GM12878 (cell line): Measurements from ENCODE around the gene SLC26A1. TPM values are rescaled to one million over a fixed set of nuclear protein-coding genes. Genes with fewer than 3 reads are reported as not detected.

ENCODE experiments used
- ATAC-seq: fragments of 200-7000 bp; cut with Tn5 transposase; 3 replicates; pipeline ENCODE4 v1.9.1; 2020; ENCODE audit warnings: mild to moderate bottlenecking, moderate library complexity
- BruUV-seq: library from RNA; stranded (reverse); fragments of 400-500 nt; replicated peaks from 2 replicates; lab custom pipeline; 2021; lab: Mats Ljungman, UMichigan
- CTCF ChIA-PET: fragments of 300-600 bp; sonication (Branson Sonifier 250); formaldehyde crosslinking; extraction: SDS; loops from one replicate; lab custom pipeline; 2021; ENCODE audit warnings: inconsistent platforms; lab: Yijun Ruan, JAX
- POLR2A ChIA-PET: fragments of 350-600 bp; formaldehyde crosslinking; extraction: SDS; loops from one replicate; lab custom pipeline; 2021; ENCODE audit warnings: inconsistent platforms; lab: Charles Lee
- RAD21 ChIA-PET: fragments of 300-600 bp; sonication (Branson Sonifier 250); formaldehyde crosslinking; loops from one replicate; lab custom pipeline; 2023; ENCODE audit warnings: antibody characterized with exemption; ENCODE audit not compliant: unreplicated experiment; lab: Charles Lee
- SMC1A ChIA-PET: fragments of 300-600 bp; sonication (Branson Sonifier 250); formaldehyde crosslinking; loops from one replicate; lab custom pipeline; 2023; ENCODE audit not compliant: unreplicated experiment, uncharacterized antibody; lab: Charles Lee
- DNase-seq: peaks from one replicate; pipeline ENCODE4 v3.0.0-alpha.2; 2011; ENCODE audit warnings: low read depth, low spot score
- FAIRE-seq: peaks from 3 replicates; lab custom pipeline; 2011; peaks lifted over from hg19 to GRCh38; lab: Jason Lieb, UNC
- H2AFZ ChIP-seq: 2 replicates; pipeline ENCODE4 v1.6.0; 2011; ENCODE audit warnings: low read depth, low read length, control low read depth; ENCODE audit not compliant: control insufficient read depth
- H3K27ac ChIP-seq: 2 replicates; pipeline ENCODE4 v1.5.1; 2011; ENCODE audit warnings: control low read depth; ENCODE audit not compliant: control insufficient read depth, insufficient read depth
- H3K27me3 ChIP-seq, 2 experiments: replicated peaks in 1 of 2; 2 replicates each; pipeline versions ENCODE4 v1.6.0 to v1.6.1; 2011; ENCODE audit warnings: low read length in 1 of 2; ENCODE audit not compliant: control insufficient read depth in 2 of 2, insufficient read depth in 2 of 2
- H3K36me3 ChIP-seq, 2 experiments: 2 replicates each; pipeline ENCODE4 v1.5.1; 2011; ENCODE audit warnings: low read length in 1 of 2; ENCODE audit not compliant: control insufficient read depth in 2 of 2, insufficient read depth in 2 of 2
- H3K4me1 ChIP-seq: 2 replicates; pipeline ENCODE4 v1.6.1; 2011; ENCODE audit warnings: mild to moderate bottlenecking, low read length, moderate library complexity, mixed read lengths; ENCODE audit not compliant: control insufficient read depth, insufficient read depth
- H3K4me2 ChIP-seq: 2 replicates; pipeline ENCODE4 v1.6.0; 2011; ENCODE audit warnings: control low read depth; ENCODE audit not compliant: control insufficient read depth, insufficient read depth
- H3K4me3 ChIP-seq: fragments of 200-600 bp; sonication (generic); 2 replicates; pipeline ENCODE4 v1.5.1; 2016
- H3K79me2 ChIP-seq: 2 replicates; pipeline ENCODE4 v1.6.0; 2011; ENCODE audit warnings: low read length; ENCODE audit not compliant: control insufficient read depth, insufficient read depth
- H3K9ac ChIP-seq: 2 replicates; pipeline ENCODE4 v1.8.0; 2011; ENCODE audit warnings: low read length, control low read depth, mixed read lengths; ENCODE audit not compliant: control insufficient read depth, insufficient read depth
- H3K9me3 ChIP-seq: replicated peaks from 3 replicates; pipeline ENCODE4 v1.5.1; 2011; ENCODE audit warnings: mild to moderate bottlenecking, low read length; ENCODE audit not compliant: control insufficient read depth, insufficient read depth
- H4K20me1 ChIP-seq: 2 replicates; pipeline ENCODE4 v1.6.0; 2011; ENCODE audit not compliant: control insufficient read depth, insufficient read depth
- ELK1 ChIP-seq: IDR thresholded peaks from 2 replicates; pipeline ENCODE4 v1.6.1; 2012; ENCODE audit warnings: low read depth, low read length, improper control_type of control experiment
- ESRRA ChIP-seq: IDR thresholded peaks from 2 replicates; pipeline ENCODE4 v1.6.1; 2012; ENCODE audit warnings: mild to moderate bottlenecking, low read length, improper control_type of control experiment
- HDAC2 ChIP-seq: fragments of 200-600 bp; sonication (generic); IDR thresholded peaks from 2 replicates; pipeline ENCODE4 v1.6.1; 2017
- HDGF ChIP-seq: fragments of 450-650 bp; IDR thresholded peaks from 2 replicates; pipeline ENCODE4 v1.6.1; 2016; ENCODE audit warnings: antibody characterized with exemption
- MYB ChIP-seq: fragments of 150-350 bp; IDR thresholded peaks from 2 replicates; pipeline ENCODE4 v1.6.1; 2014; ENCODE audit warnings: mild to moderate bottlenecking, low read depth, low read length, borderline replicate concordance
- MYC ChIP-seq: IDR thresholded peaks from 2 replicates; pipeline ENCODE4 v1.6.1; 2011; ENCODE audit warnings: mild to moderate bottlenecking, low read length, moderate library complexity, inconsistent platforms; ENCODE audit not compliant: insufficient read depth, insufficient replicate concordance, insufficient read length, severe bottlenecking
- NFXL1 ChIP-seq: fragments of 450-650 bp; IDR thresholded peaks from 2 replicates; pipeline ENCODE4 v1.6.1; 2017; ENCODE audit warnings: antibody characterized with exemption, mild to moderate bottlenecking, borderline replicate concordance
- PAX5 ChIP-seq: IDR thresholded peaks from 2 replicates; pipeline ENCODE4 v1.6.1; 2011; ENCODE audit warnings: low read depth, low read length, borderline replicate concordance
- POU2F2 ChIP-seq: IDR thresholded peaks from 3 replicates; pipeline ENCODE4 v1.6.1; 2011; ENCODE audit warnings: low read depth, mild to moderate bottlenecking, low read length, borderline replicate concordance
- SP1 ChIP-seq: IDR thresholded peaks from one replicate; pipeline ENCODE4 v1.6.1; 2011; ENCODE audit warnings: low read depth, low read length
- STAT1 ChIP-seq: fragments of 450-650 bp; conservative IDR thresholded peaks from 2 replicates; pipeline ENCODE4 v1.6.1; 2014; ENCODE audit warnings: antibody characterized with exemption, mild to moderate bottlenecking
- SUZ12 ChIP-seq: fragments of 200-600 bp; sonication (generic); IDR thresholded peaks from one replicate; pipeline ENCODE4 v1.6.1; 2018; ENCODE audit warnings: antibody characterized with exemption, mild to moderate bottlenecking; ENCODE audit not compliant: unreplicated experiment
- TBL1XR1 ChIP-seq: IDR thresholded peaks from 2 replicates; pipeline ENCODE4 v1.6.1; 2012; ENCODE audit warnings: low read depth, low read length, improper control_type of control experiment
- TCF12 ChIP-seq: IDR thresholded peaks from 2 replicates; pipeline ENCODE4 v1.6.1; 2011; ENCODE audit warnings: low read depth, mild to moderate bottlenecking, low read length
- USF1 ChIP-seq: IDR thresholded peaks from 2 replicates; pipeline ENCODE4 v1.6.1; 2011; ENCODE audit warnings: borderline replicate concordance, low read depth, mild to moderate bottlenecking, moderate library complexity, mixed read lengths, low read length; ENCODE audit not compliant: insufficient read depth; ENCODE audit errors: extremely low read length
- ZNF24 ChIP-seq: fragments of 450-650 bp; IDR thresholded peaks from 2 replicates; pipeline ENCODE4 v1.6.1; 2017; ENCODE audit warnings: antibody characterized with exemption, mild to moderate bottlenecking
- ZNF274 ChIP-seq: IDR thresholded peaks from one replicate; pipeline ENCODE4 v1.8.0; 2011; ENCODE audit not compliant: insufficient read length, insufficient read depth
- ZNF687 ChIP-seq: fragments of 450-650 bp; IDR thresholded peaks from 2 replicates; pipeline ENCODE4 v1.6.1; 2017; ENCODE audit warnings: mild to moderate bottlenecking, moderate library complexity
- WGBS: methylation state at CpG from one replicate; pipeline ENCODE4 v1.1.6; 2016; ENCODE audit warnings: low lambda C conversion rate; ENCODE audit not compliant: insufficient replicate concordance, insufficient coverage; ENCODE audit errors: missing lambda C conversion rate; 5-methylcytosine and 5-hydroxymethylcytosine counted together
- in situ Hi-C: fragments of 300-500 bp; cut with MboI; formaldehyde crosslinking; loops from 9 replicates; pipeline ENCODE4 v1.14.3; 2018; ENCODE audit warnings: mixed read lengths
- intact Hi-C: fragments of 100-400 bp; cut with micrococcal nuclease; formaldehyde crosslinking; loops from one replicate; pipeline ENCODE4 v1.14.2; 2022; ENCODE audit not compliant: unreplicated experiment
- polyA plus RNA-seq, 11 experiments: library from polyadenylated mRNA; depleted of rRNA in 4 of 11; unstranded in 6 of 11; stranded (reverse) in 5 of 11; fragments of >200 nt; fragmentation: Nextera tagmentation in 4 of 11; fragmentation: Illumina TruSeq in 1 of 11; extraction: Ambion mirVana in 4 of 11; extraction: Trizol in 1 of 11; gene quantifications; 1 replicate in 1 of 11; 2 replicates in 10 of 11; pipeline versions ENCODE4 v1.2.1 to v1.2.3, GENCODE V29; 2011 to 2016; ENCODE audit warnings: inconsistent platforms in 2 of 11, missing spikeins in 2 of 11, low read depth in 1 of 11
- total RNA-seq, 4 experiments: library from RNA; depleted of rRNA in 3 of 4; stranded (reverse); fragments of >200 nt in 3 of 4; fragmentation: Illumina TruSeq in 1 of 4; extraction: Trizol in 1 of 4; gene quantifications; 2 replicates each; pipeline versions ENCODE4 v1.2.1 to v1.2.3, GENCODE V29; 2013 to 2021

SLC26A1 gene
- total and polyA plus RNA-seq, 10 of the 15 experiments (the other 5 are each of a cell fraction or from before 2014, with no cell fraction given), result 0.05 to 0.96 (median 0.28) TPM; not detected in 5

GRCh38 chr4:1033840-1034551 lies 40.8 kb upstream of the SLC26A1 start:
- intact Hi-C loops (no loop called here), in situ Hi-C loops (no loop called here)
- FAIRE-seq (no peak), ATAC-seq (no peak), DNase-seq (no peak)
- RAD21 ChIA-PET, result no interaction called here
- no peaks in the 10 kb centered on the region for H3K79me2 ChIP-seq
- H3K36me3 ChIP-seq, result no peaks in the 10 kb centered on the region
- no peak overlapping the region for H3K4me2 ChIP-seq
- CTCF ChIA-PET, result no interaction called here
- H3K4me1 ChIP-seq, result no peaks in the 10 kb centered on the region
- WGBS, result 52% methylated on average over 35 of the region's 35 CpGs
- no peaks in the 10 kb centered on the region for H3K27me3 ChIP-seq
- no TSS peak for BruUV-seq
- no peak overlapping the region for H3K9ac ChIP-seq
- POLR2A ChIA-PET, result no interaction called here
- H2AFZ ChIP-seq, result no peak overlapping the region
- SMC1A ChIA-PET, result no interaction called here
- no peaks in the 10 kb centered on the region for H4K20me1 ChIP-seq
- H3K27ac ChIP-seq, result no peak overlapping the region
- TF ChIP-seq ZNF24, result no peak
- TF ChIP-seq NFXL1, result no peak
- TF ChIP-seq ELK1, result no peak
- TF ChIP-seq HDGF, result no peak
- TF ChIP-seq PAX5, result no peak
- TF ChIP-seq USF1, result no peak
- no peak for TF ChIP-seq POU2F2
- TF ChIP-seq ESRRA, result no peak
- no peak for TF ChIP-seq STAT1
- TF ChIP-seq ZNF274, result no peak
- no peak for TF ChIP-seq MYB
- TF ChIP-seq MYC, result no peak
- no peak for TF ChIP-seq SP1
- TF ChIP-seq HDAC2, result no peak
- no peak for TF ChIP-seq ZNF687
- no peak for TF ChIP-seq TCF12
- no peak for TF ChIP-seq SUZ12
- TF ChIP-seq TBL1XR1, result no peak
- H3K4me3 ChIP-seq, result no peak overlapping the region
- H3K9me3 ChIP-seq, result no peaks in the 10 kb centered on the region
